Neural cell (in vitro differentiated cells): ENCODE measurements around the gene LRRN3. TPM values are rescaled to one million over a fixed set of nuclear protein-coding genes. Genes with fewer than 3 reads are reported as not detected.

Experiments
- H2AFZ ChIP-seq: fragments of 200-600, 300-800 bp; sonication (generic), shearing (Covaris generic); 2 replicates; pipeline ENCODE4 v1.6.0; 2014; ENCODE audit warnings: low read depth, mild to moderate bottlenecking, antibody characterized with exemption, low read length, moderate library complexity
- H3F3A ChIP-seq: fragments of 200-600 bp; shearing (Covaris generic); 2 replicates; pipeline ENCODE4 v1.6.1; 2016; ENCODE audit warnings: mild to moderate bottlenecking, moderate library complexity, mixed read lengths, antibody characterized with exemption, low read length; ENCODE audit not compliant: insufficient read depth, poor library complexity, severe bottlenecking
- H3K27ac ChIP-seq: fragments of 200-600, 300-800 bp; sonication (generic), shearing (Covaris generic); 2 replicates; pipeline ENCODE4 v1.5.1; 2014; ENCODE audit warnings: mild to moderate bottlenecking, low read length, moderate library complexity
- H3K27me3 ChIP-seq: fragments of 300-800, 200-600 bp; sonication (generic), shearing (Covaris generic); 2 replicates; pipeline ENCODE4 v1.6.0; 2014; ENCODE audit warnings: mild to moderate bottlenecking, low read depth, low read length, moderate library complexity; ENCODE audit not compliant: insufficient read depth
- H3K36me3 ChIP-seq: fragments of 300-800, 200-600 bp; sonication (generic), shearing (Covaris generic); 2 replicates; pipeline ENCODE4 v1.5.1; 2014; ENCODE audit warnings: mild to moderate bottlenecking, antibody characterized with exemption, low read length, moderate library complexity; ENCODE audit not compliant: insufficient read depth
- H3K4me2 ChIP-seq: fragments of 300-800, 200-600 bp; sonication (generic), shearing (Covaris generic); 2 replicates; pipeline ENCODE4 v1.6.0; 2014; ENCODE audit warnings: mild to moderate bottlenecking, low read length
- H3K4me3 ChIP-seq: fragments of 300-800, 200-600 bp; sonication (generic), shearing (Covaris generic); 2 replicates; pipeline ENCODE4 v1.5.1; 2014; ENCODE audit warnings: mild to moderate bottlenecking, low read length, moderate library complexity
- H3K79me2 ChIP-seq: fragments of 200-600 bp; shearing (Covaris generic); replicated peaks from 2 replicates; pipeline ENCODE4 v1.6.0; 2014; ENCODE audit warnings: mild to moderate bottlenecking, low read length, moderate library complexity; ENCODE audit not compliant: insufficient read depth
- H3K9ac ChIP-seq: fragments of 300-800, 200-600 bp; sonication (generic), shearing (Covaris generic); 2 replicates; pipeline ENCODE4 v1.6.1; 2016; ENCODE audit warnings: mild to moderate bottlenecking, low read length, mixed read lengths
- H3K9me2 ChIP-seq: fragments of 200-600 bp; shearing (Covaris generic); 2 replicates; pipeline ENCODE4 v1.6.1; 2016; ENCODE audit warnings: mild to moderate bottlenecking, low read length, mixed read lengths; ENCODE audit not compliant: insufficient read depth
- H3K9me3 ChIP-seq: fragments of 200-600, 300-800 bp; sonication (generic), shearing (Covaris generic); 2 replicates; pipeline ENCODE4 v1.6.1; 2016; ENCODE audit warnings: mild to moderate bottlenecking, mixed run types, low read length, moderate library complexity, mixed read lengths
- H4K20me1 ChIP-seq: fragments of 200-600 bp; shearing (Covaris generic); 2 replicates; pipeline ENCODE4 v1.6.1; 2016; ENCODE audit warnings: mild to moderate bottlenecking, mixed run types; ENCODE audit not compliant: insufficient read depth
- EP300 ChIP-seq: fragments of 450-650 bp; conservative IDR thresholded peaks from 2 replicates; pipeline ENCODE4 v1.6.1; 2014; ENCODE audit warnings: antibody characterized with exemption, mild to moderate bottlenecking, moderate library complexity; ENCODE audit not compliant: poor library complexity, severe bottlenecking
- EZH2 ChIP-seq: fragments of 200-600, 300-800 bp; shearing (Covaris generic), sonication (generic); IDR thresholded peaks from 2 replicates; pipeline ENCODE4 v1.6.1; 2014; ENCODE audit warnings: antibody characterized with exemption, low read length, borderline replicate concordance, mild to moderate bottlenecking; ENCODE audit not compliant: insufficient read depth, poor library complexity, severe bottlenecking
- MXI1 ChIP-seq: fragments of 450-650 bp; conservative IDR thresholded peaks from 2 replicates; pipeline ENCODE4 v1.6.1; 2014; ENCODE audit warnings: antibody characterized with exemption, mild to moderate bottlenecking; ENCODE audit not compliant: poor library complexity, severe bottlenecking
- POLR2AphosphoS5 ChIP-seq: IDR thresholded peaks from 2 replicates; pipeline ENCODE4 v1.6.1; 2012
- RAD21 ChIP-seq: fragments of 450-650 bp; conservative IDR thresholded peaks from 2 replicates; pipeline ENCODE4 v1.6.1; 2014; ENCODE audit warnings: antibody characterized with exemption, mild to moderate bottlenecking, moderate library complexity
- SMC3 ChIP-seq: fragments of 450-650 bp; conservative IDR thresholded peaks from 2 replicates; pipeline ENCODE4 v1.6.1; 2014; ENCODE audit warnings: antibody characterized with exemption, mild to moderate bottlenecking, moderate library complexity; ENCODE audit not compliant: poor library complexity
- TAF1 ChIP-seq: IDR thresholded peaks from 2 replicates; pipeline ENCODE4 v1.6.1; 2012; ENCODE audit warnings: low read depth
- polyA plus RNA-seq: library from polyadenylated mRNA; depleted of rRNA; stranded (reverse); fragments of >200 nt; gene quantifications from 2 replicates; pipeline ENCODE4 v1.2.3, GENCODE V29; 2014
- TF ChIP-seq, protein P1 (sequence below): fragments of 450-650 bp; IDR thresholded peaks from 2 replicates; pipeline ENCODE4 v1.5.1; 2014; ENCODE audit warnings: antibody characterized with exemption, mild to moderate bottlenecking, moderate library complexity; ENCODE audit not compliant: poor library complexity, severe bottlenecking
- TF ChIP-seq, protein P2 (sequence below): IDR thresholded peaks from 2 replicates; pipeline ENCODE4 v1.6.1; 2012; ENCODE audit warnings: borderline replicate concordance

The LRRN3 gene
- polyA plus RNA-seq, 1 donor from 2014 or later = 138 TPM

DNA sequence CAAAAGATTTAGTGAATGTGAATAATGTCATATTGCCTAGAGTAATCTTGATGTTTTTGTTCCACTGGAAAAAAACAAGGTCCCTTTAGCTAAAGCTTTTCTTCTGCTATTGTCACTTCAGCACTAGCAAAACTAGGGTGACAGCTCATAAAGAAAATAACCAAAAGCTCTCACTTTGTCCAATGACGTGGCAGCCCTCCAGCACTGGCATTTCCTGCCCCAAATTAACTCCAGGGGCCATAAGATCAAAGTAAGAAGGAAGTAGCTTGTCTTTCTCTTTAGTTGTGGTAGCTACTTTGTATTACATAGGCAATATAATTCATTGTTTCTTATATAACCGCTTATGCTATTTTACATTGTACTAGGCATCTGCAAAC is 47.3 kb downstream of the LRRN3 start:
- Histone ChIP-seq H2AFZ (no peak overlapping the region), H3K27ac (no peak overlapping the region), H3K9ac (no peak overlapping the region)

DNA sequence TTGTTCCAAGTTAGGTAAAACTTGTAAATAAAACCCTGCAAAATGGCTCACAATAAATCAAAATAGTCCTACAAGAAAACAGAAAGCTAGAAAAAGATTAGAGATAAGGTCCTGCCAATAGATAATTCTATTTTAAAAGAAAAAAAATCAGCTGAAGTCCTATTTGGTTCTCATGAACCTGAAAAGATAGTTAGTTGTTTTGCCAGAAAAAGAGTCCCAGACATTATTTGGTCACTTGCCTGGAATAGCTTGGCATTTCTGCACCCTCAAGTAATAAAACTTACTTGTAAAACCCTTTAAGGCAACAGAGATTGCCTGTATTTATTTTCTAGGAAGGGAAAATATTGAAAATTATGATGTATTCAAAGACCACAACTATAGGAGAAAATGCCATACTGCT is 47.7 kb downstream of the LRRN3 start:
- no peaks in the 10 kb centered on the region for H3K9me3 ChIP-seq
- no peak overlapping the region for H2AFZ ChIP-seq
- no peaks in the 10 kb centered on the region for H3F3A ChIP-seq
- H3K79me2 ChIP-seq = no peaks in the 10 kb centered on the region
- no peak overlapping the region for H3K27ac ChIP-seq
- H3K9me2 ChIP-seq = no peaks in the 10 kb centered on the region
- TF ChIP-seq, protein P1, sequence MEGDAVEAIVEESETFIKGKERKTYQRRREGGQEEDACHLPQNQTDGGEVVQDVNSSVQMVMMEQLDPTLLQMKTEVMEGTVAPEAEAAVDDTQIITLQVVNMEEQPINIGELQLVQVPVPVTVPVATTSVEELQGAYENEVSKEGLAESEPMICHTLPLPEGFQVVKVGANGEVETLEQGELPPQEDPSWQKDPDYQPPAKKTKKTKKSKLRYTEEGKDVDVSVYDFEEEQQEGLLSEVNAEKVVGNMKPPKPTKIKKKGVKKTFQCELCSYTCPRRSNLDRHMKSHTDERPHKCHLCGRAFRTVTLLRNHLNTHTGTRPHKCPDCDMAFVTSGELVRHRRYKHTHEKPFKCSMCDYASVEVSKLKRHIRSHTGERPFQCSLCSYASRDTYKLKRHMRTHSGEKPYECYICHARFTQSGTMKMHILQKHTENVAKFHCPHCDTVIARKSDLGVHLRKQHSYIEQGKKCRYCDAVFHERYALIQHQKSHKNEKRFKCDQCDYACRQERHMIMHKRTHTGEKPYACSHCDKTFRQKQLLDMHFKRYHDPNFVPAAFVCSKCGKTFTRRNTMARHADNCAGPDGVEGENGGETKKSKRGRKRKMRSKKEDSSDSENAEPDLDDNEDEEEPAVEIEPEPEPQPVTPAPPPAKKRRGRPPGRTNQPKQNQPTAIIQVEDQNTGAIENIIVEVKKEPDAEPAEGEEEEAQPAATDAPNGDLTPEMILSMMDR = no peak
- no peak for TF ChIP-seq POLR2AphosphoS5
- TF ChIP-seq, protein P2, sequence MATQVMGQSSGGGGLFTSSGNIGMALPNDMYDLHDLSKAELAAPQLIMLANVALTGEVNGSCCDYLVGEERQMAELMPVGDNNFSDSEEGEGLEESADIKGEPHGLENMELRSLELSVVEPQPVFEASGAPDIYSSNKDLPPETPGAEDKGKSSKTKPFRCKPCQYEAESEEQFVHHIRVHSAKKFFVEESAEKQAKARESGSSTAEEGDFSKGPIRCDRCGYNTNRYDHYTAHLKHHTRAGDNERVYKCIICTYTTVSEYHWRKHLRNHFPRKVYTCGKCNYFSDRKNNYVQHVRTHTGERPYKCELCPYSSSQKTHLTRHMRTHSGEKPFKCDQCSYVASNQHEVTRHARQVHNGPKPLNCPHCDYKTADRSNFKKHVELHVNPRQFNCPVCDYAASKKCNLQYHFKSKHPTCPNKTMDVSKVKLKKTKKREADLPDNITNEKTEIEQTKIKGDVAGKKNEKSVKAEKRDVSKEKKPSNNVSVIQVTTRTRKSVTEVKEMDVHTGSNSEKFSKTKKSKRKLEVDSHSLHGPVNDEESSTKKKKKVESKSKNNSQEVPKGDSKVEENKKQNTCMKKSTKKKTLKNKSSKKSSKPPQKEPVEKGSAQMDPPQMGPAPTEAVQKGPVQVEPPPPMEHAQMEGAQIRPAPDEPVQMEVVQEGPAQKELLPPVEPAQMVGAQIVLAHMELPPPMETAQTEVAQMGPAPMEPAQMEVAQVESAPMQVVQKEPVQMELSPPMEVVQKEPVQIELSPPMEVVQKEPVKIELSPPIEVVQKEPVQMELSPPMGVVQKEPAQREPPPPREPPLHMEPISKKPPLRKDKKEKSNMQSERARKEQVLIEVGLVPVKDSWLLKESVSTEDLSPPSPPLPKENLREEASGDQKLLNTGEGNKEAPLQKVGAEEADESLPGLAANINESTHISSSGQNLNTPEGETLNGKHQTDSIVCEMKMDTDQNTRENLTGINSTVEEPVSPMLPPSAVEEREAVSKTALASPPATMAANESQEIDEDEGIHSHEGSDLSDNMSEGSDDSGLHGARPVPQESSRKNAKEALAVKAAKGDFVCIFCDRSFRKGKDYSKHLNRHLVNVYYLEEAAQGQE = no peak
- TF ChIP-seq MXI1 = no peak
- TF ChIP-seq SMC3 = no peak
- no peak for TF ChIP-seq EZH2
- TF ChIP-seq EP300 = no peak
- no peak for TF ChIP-seq RAD21
- no peak for TF ChIP-seq TAF1
- H4K20me1 ChIP-seq = no peaks in the 10 kb centered on the region
- no peak overlapping the region for H3K4me3 ChIP-seq
- no peak overlapping the region for H3K9ac ChIP-seq
- H3K36me3 ChIP-seq = no peaks in the 10 kb centered on the region
- H3K27me3 ChIP-seq = no peaks in the 10 kb centered on the region
- no peak overlapping the region for H3K4me2 ChIP-seq

More for the DNA sequence above, 47.3 kb downstream of the LRRN3 start:
- Histone ChIP-seq H3K36me3 (no peaks in the 10 kb centered on the region), H3F3A (no peaks in the 10 kb centered on the region), H3K79me2 (no peaks in the 10 kb centered on the region), H3K9me3 (no peaks in the 10 kb centered on the region), H3K9me2 (no peaks in the 10 kb centered on the region), H3K27me3 (no peaks in the 10 kb centered on the region), H3K4me2 (no peak overlapping the region), H3K4me3 (no peak overlapping the region), H4K20me1 (no peaks in the 10 kb centered on the region)
- TF ChIP-seq EP300 (no peak), POLR2AphosphoS5 (no peak), RAD21 (no peak), MXI1 (no peak), TAF1 (no peak), EZH2 (no peak), SMC3 (no peak)
- TF ChIP-seq, protein P1 = no peak
- TF ChIP-seq, protein P2 = no peak
